ENCODE measurements around the gene UBASH3A.

Gene UBASH3A

GRCh38 chr21:42496120-42496838 is 92.6 kb downstream of the UBASH3A start, which contains the start of gene RSPH1 (continued):
- TF ChIP-seq PRDM10 (tag by site-specific recombination; IDR thresholded peaks at IDR 0.05) (no peak), GLIS1 (tag by site-specific recombination; IDR thresholded peaks at IDR 0.05) (no peak), ZBTB10 (tag by site-specific recombination; IDR thresholded peaks at IDR 0.05) (0 out of 2 replicates have a peak, but pooled peaks have one; percentile 23), KLF17 (tag by site-specific recombination; IDR thresholded peaks at IDR 0.05) (peak; percentile 32; the same call in 1 of the 2 replicates), HIC1 (tag by site-specific recombination; IDR thresholded peaks at IDR 0.05) (no peak), ZNF623 (tag by site-specific recombination; IDR thresholded peaks at IDR 0.05) (no peak), MZF1 (tag by site-specific recombination; IDR thresholded peaks at IDR 0.05; ENCODE audit: borderline replicate concordance) (no peak), ZNF600 (tag by site-specific recombination; IDR thresholded peaks at IDR 0.05) (0 out of 2 replicates have a peak, but pooled peaks have one; percentile 35), BCL11A (tag by site-specific recombination; IDR thresholded peaks at IDR 0.05; ENCODE audit: low read depth) (no peak), ZNF510 (tag by site-specific recombination; IDR thresholded peaks at IDR 0.05; ENCODE audit: insufficient replicate concordance) (no peak), ZNF146 (tag by site-specific recombination; IDR thresholded peaks at IDR 0.05) (no peak), ZNF341 (tag by site-specific recombination; IDR thresholded peaks at IDR 0.05; ENCODE audit: low read depth) (0 out of 2 replicates have a peak, but pooled peaks have one; percentile 46), BCL6B (tag by site-specific recombination; IDR thresholded peaks at IDR 0.05) (no peak), ZNF324 (tag by site-specific recombination; IDR thresholded peaks at IDR 0.05) (peak; percentile 33; the same call in 1 of the 2 replicates), SETDB1 (IDR thresholded peaks at IDR 0.05; ENCODE audit: insufficient read length, low read length) (no peak), ZNF473 (tag by site-specific recombination; IDR thresholded peaks at IDR 0.05) (no peak), ZBTB17 (tag by site-specific recombination; IDR thresholded peaks at IDR 0.05) (peak; percentile 81; the same call in 1 of the 2 replicates), GLIS2 (tag by site-specific recombination; IDR thresholded peaks at IDR 0.05) (peak; percentile 50; the same call in 1 of the 2 replicates), ZNF416 (tag by site-specific recombination; IDR thresholded peaks at IDR 0.05) (no peak), ZFP37 (tag by site-specific recombination; IDR thresholded peaks at IDR 0.05) (no peak), KLF9 (tag by site-specific recombination; IDR thresholded peaks at IDR 0.05; ENCODE audit: low read depth) (peak; percentile 81), ZNF366 (tag by site-specific recombination; conservative IDR thresholded peaks at IDR 0.05) (no peak), ZNF561 (tag by site-specific recombination; IDR thresholded peaks at IDR 0.05; ENCODE audit: borderline replicate concordance) (no peak), IKZF3 (tag by site-specific recombination; IDR thresholded peaks at IDR 0.05) (peak; percentile 19; the same call in 1 of the 2 replicates), ZNF792 (tag by site-specific recombination; IDR thresholded peaks at IDR 0.05) (no peak), ZNF585B (tag by site-specific recombination; IDR thresholded peaks at IDR 0.05) (no peak)
- TF ChIP-seq, protein P1, sequence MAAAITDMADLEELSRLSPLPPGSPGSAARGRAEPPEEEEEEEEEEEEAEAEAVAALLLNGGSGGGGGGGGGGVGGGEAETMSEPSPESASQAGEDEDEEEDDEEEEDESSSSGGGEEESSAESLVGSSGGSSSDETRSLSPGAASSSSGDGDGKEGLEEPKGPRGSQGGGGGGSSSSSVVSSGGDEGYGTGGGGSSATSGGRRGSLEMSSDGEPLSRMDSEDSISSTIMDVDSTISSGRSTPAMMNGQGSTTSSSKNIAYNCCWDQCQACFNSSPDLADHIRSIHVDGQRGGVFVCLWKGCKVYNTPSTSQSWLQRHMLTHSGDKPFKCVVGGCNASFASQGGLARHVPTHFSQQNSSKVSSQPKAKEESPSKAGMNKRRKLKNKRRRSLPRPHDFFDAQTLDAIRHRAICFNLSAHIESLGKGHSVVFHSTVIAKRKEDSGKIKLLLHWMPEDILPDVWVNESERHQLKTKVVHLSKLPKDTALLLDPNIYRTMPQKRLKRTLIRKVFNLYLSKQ (tag by site-specific recombination; IDR thresholded peaks at IDR 0.05; ENCODE audit: borderline replicate concordance) = no peak
